Muscle of back (tissue), 11 donors: ENCODE results near the gene DNAJC21. TPM values are rescaled to one million over a fixed set of nuclear protein-coding genes. Genes with fewer than 3 reads are reported as not detected.
"Not testable (repeated sequence)": the region's sequence is repeated elsewhere in the genome, so short reads cannot be mapped to it uniquely, and the experiment has no call there.

Experiments used
- DNase-seq, 3 donors: peaks; one replicate each; pipeline versions ENCODE4 v3.0.0 to v3.0.0-alpha.2; 2013
- polyA plus RNA-seq, 10 donors: library from polyadenylated mRNA; unstranded; fragments of 120-200 nt; gene quantifications; one replicate each; pipeline ENCODE4 v1.2.1, GENCODE V29; 2013; ENCODE audit not compliant: insufficient read length in 10 of 10

The DNAJC21 gene
- polyA plus RNA-seq, 10 donors: 38.6 to 55.1 (median 47.9) TPM

GRCh38 chr5:34918025-34918424 lies 11.3 kb upstream of the DNAJC21 start:
- no peak for DNase-seq

GRCh38 chr5:34919077-34919476 lies 10.3 kb upstream of the DNAJC21 start:
- DNase-seq: no peak

- not testable (repeated sequence) for DNase-seq
Observed at GRCh38 chr5:34923256-34923655, 6.1 kb upstream of the DNAJC21 start.

GRCh38 chr5:34923694-34924461 lies 5.5 kb upstream of the DNAJC21 start:
- peak in 1 of 3 donors; percentile 62 for DNase-seq

- DNase-seq: no peak
Observed at GRCh38 chr5:34924462-34924765, 4.9 kb upstream of the DNAJC21 start.

- DNase-seq: no peak
Observed at GRCh38 chr5:34926318-34926888, 3.0 kb upstream of the DNAJC21 start.

- no peak for DNase-seq
Observed at GRCh38 chr5:34927785-34928184, 1.6 kb upstream of the DNAJC21 start.

GRCh38 chr5:34928267-34928666 lies 1.1 kb upstream of the DNAJC21 start:
- DNase-seq: no peak

GRCh38 chr5:34929720-34930461 lies 532 bp downstream of the DNAJC21 start:
- DNase-seq: peak; percentile 74 to 94 (median 90)

GRCh38 chr5:34930462-34930844 lies 1.1 kb downstream of the DNAJC21 start:
- peak in 1 of 3 donors; percentile 5 for DNase-seq

- no peak for DNase-seq
Observed at GRCh38 chr5:34930870-34931269, 1.5 kb downstream of the DNAJC21 start.

- DNase-seq: no peak
Observed at GRCh38 chr5:34932947-34933346, 3.6 kb downstream of the DNAJC21 start.

- DNase-seq: no peak
Observed at GRCh38 chr5:34941936-34942335, 12.6 kb downstream of the DNAJC21 start.

GRCh38 chr5:34944044-34944443 lies 14.7 kb downstream of the DNAJC21 start:
- DNase-seq: no peak

- DNase-seq: no peak
Observed at GRCh38 chr5:34944460-34945047, 15.2 kb downstream of the DNAJC21 start.

GRCh38 chr5:34957321-34957720 lies 28.0 kb downstream of the DNAJC21 start:
- DNase-seq: no peak

- DNase-seq: peak; percentile 6 to 40 (median 15)
Observed at GRCh38 chr5:34957857-34958690, 28.7 kb downstream of the DNAJC21 start.

GRCh38 chr5:34959323-34959722 lies 30.0 kb downstream of the DNAJC21 start:
- DNase-seq: no peak

- no peak for DNase-seq
Observed at GRCh38 chr5:34967540-34967939, 38.2 kb downstream of the DNAJC21 start.

- DNase-seq: no peak
Observed at GRCh38 chr5:34968258-34968657, 38.9 kb downstream of the DNAJC21 start.

GRCh38 chr5:34970552-34970951 lies 41.2 kb downstream of the DNAJC21 start:
- no peak for DNase-seq

GRCh38 chr5:34971655-34972054 lies 42.3 kb downstream of the DNAJC21 start:
- not testable (repeated sequence) for DNase-seq
